Measurements from ENCODE around the gene ZSCAN2. TPM values are rescaled to one million over a fixed set of nuclear protein-coding genes. Genes with fewer than 3 reads are reported as not detected.
A peak's percentile ranks its signal among the peaks of the same experiment; 100 is the strongest.
"Not testable (repeated sequence)": the region's sequence is repeated elsewhere in the genome, so short reads cannot be mapped to it uniquely, and the experiment has no call there.

Gene ZSCAN2
- 10 to 100 TPM in 1 of 2 donors, 1 to 10 TPM in 1; 9.8 to 12.6 TPM for total RNA-seq

- ATAC-seq (replicated peaks in 1 of 2) (peak; percentile 94 to 97), DNase-seq (peak; percentile 96 to 97)
- Mint-ChIP-seq H3K27ac (peak within 1 kb of the TSS; percentile 77), H3K4me3 (peak within 1 kb of the TSS; percentile 84 to 94), H3K4me1 (ENCODE audit: low read depth) (peaks cover 71% of the 10 kb centered on the region), H3K36me3 (ENCODE audit: insufficient read depth in 2 of 2) (peaks cover 1 to 6% of the 10 kb centered on the region in 2 donors), H3K9me3 (no peaks in the 10 kb centered on the region), H3K27me3 (ENCODE audit: low read depth) (no peaks in the 10 kb centered on the region)
Measured at GRCh38 chr15:84600687-84601554, at the start of gene ZSCAN2. Gene ZSCAN2 (plus strand): TSS chr15:84601009. CDS start chr15:84603928, 2,919 bp downstream.

GRCh38 chr15:84551624-84552023, 49.2 kb upstream of the ZSCAN2 start:
- ATAC-seq (replicated peaks in 1 of 2); DNase-seq; H3K9me3 Mint-ChIP-seq; H3K27me3 Mint-ChIP-seq (ENCODE audit: low read depth); H3K27ac Mint-ChIP-seq; H3K4me3 Mint-ChIP-seq; H3K36me3 Mint-ChIP-seq (ENCODE audit: insufficient read depth in 2 of 2): not testable (repeated sequence)
- H3K4me1 Mint-ChIP-seq (ENCODE audit: low read depth), result peaks cover 14% of the 10 kb centered on the region

GRCh38 chr15:84552896-84553295, 47.9 kb upstream of the ZSCAN2 start:
- Mint-ChIP-seq H3K27me3 (ENCODE audit: low read depth) (no peaks in the 10 kb centered on the region), H3K36me3 (ENCODE audit: insufficient read depth in 2 of 2) (no peaks in the 10 kb centered on the region), H3K9me3 (no peaks in the 10 kb centered on the region), H3K4me1 (ENCODE audit: low read depth) (peaks cover 8% of the 10 kb centered on the region), H3K4me3 (no peak overlapping the region), H3K27ac (no peak overlapping the region)
- ATAC-seq (replicated peaks in 1 of 2), result no peak
- DNase-seq, result no peak

- H3K27ac Mint-ChIP-seq; H3K4me1 Mint-ChIP-seq (ENCODE audit: low read depth); H3K27me3 Mint-ChIP-seq (ENCODE audit: low read depth); DNase-seq; H3K36me3 Mint-ChIP-seq (ENCODE audit: insufficient read depth in 2 of 2); H3K9me3 Mint-ChIP-seq; H3K4me3 Mint-ChIP-seq; ATAC-seq (replicated peaks in 1 of 2): not testable (repeated sequence)
Measured at GRCh38 chr15:84556690-84557089, 44.1 kb upstream of the ZSCAN2 start.

GRCh38 chr15:84568021-84568420, 32.8 kb upstream of the ZSCAN2 start:
- not testable (repeated sequence) for H3K9me3 Mint-ChIP-seq; DNase-seq; H3K27ac Mint-ChIP-seq; H3K27me3 Mint-ChIP-seq (ENCODE audit: low read depth); H3K36me3 Mint-ChIP-seq (ENCODE audit: insufficient read depth in 2 of 2); H3K4me3 Mint-ChIP-seq; ATAC-seq (replicated peaks in 1 of 2)
- peaks cover 15% of the 10 kb centered on the region for H3K4me1 Mint-ChIP-seq (ENCODE audit: low read depth)

- H3K9me3 Mint-ChIP-seq, result no peaks in the 10 kb centered on the region
Measured at GRCh38 chr15:84570164-84570735, 30.6 kb upstream of the ZSCAN2 start.

GRCh38 chr15:84572231-84572630, 28.6 kb upstream of the ZSCAN2 start:
- DNase-seq (no peak), ATAC-seq (replicated peaks in 1 of 2) (no peak)
- H3K27ac Mint-ChIP-seq, result no peak overlapping the region
- H3K4me1 Mint-ChIP-seq (ENCODE audit: low read depth), result peaks cover 8% of the 10 kb centered on the region
- H3K27me3 Mint-ChIP-seq (ENCODE audit: low read depth), result no peaks in the 10 kb centered on the region
- no peak overlapping the region for H3K4me3 Mint-ChIP-seq
- H3K36me3 Mint-ChIP-seq (ENCODE audit: insufficient read depth in 2 of 2), result peaks cover 1% of the 10 kb centered on the region in 2 donors
- no peaks in the 10 kb centered on the region for H3K9me3 Mint-ChIP-seq

More at GRCh38 chr15:84570164-84570735, 30.6 kb upstream of the ZSCAN2 start:
- H3K27ac Mint-ChIP-seq, result no peak overlapping the region
- peaks cover 15% of the 10 kb centered on the region for H3K4me1 Mint-ChIP-seq (ENCODE audit: low read depth)
- H3K27me3 Mint-ChIP-seq (ENCODE audit: low read depth), result no peaks in the 10 kb centered on the region
- H3K4me3 Mint-ChIP-seq, result peak overlapping the region; percentile 86 to 88
- ATAC-seq (replicated peaks in 1 of 2) (peak; percentile 60 to 61), DNase-seq (peak; percentile 69 to 70)
- H3K36me3 Mint-ChIP-seq (ENCODE audit: insufficient read depth in 2 of 2), result peaks cover 1 to 3% of the 10 kb centered on the region in 2 donors

- Mint-ChIP-seq H3K4me1 (ENCODE audit: low read depth) (no peaks in the 10 kb centered on the region), H3K27me3 (ENCODE audit: low read depth) (no peaks in the 10 kb centered on the region)
Measured at GRCh38 chr15:84575493-84575892, 25.3 kb upstream of the ZSCAN2 start.

GRCh38 chr15:84577891-84578290, 22.9 kb upstream of the ZSCAN2 start:
- not testable (repeated sequence) for ATAC-seq (replicated peaks in 1 of 2); H3K4me1 Mint-ChIP-seq (ENCODE audit: low read depth); DNase-seq; H3K36me3 Mint-ChIP-seq (ENCODE audit: insufficient read depth in 2 of 2); H3K27me3 Mint-ChIP-seq (ENCODE audit: low read depth); H3K27ac Mint-ChIP-seq; H3K4me3 Mint-ChIP-seq; H3K9me3 Mint-ChIP-seq

More at GRCh38 chr15:84575493-84575892, 25.3 kb upstream of the ZSCAN2 start:
- ATAC-seq (replicated peaks in 1 of 2) (no peak), DNase-seq (no peak)
- Mint-ChIP-seq H3K36me3 (ENCODE audit: insufficient read depth in 2 of 2) (peaks cover 0 to 1% of the 10 kb centered on the region in 2 donors), H3K4me3 (no peak overlapping the region), H3K27ac (no peak overlapping the region), H3K9me3 (no peaks in the 10 kb centered on the region)

GRCh38 chr15:84579261-84579721, 21.5 kb upstream of the ZSCAN2 start:
- not testable (repeated sequence) for DNase-seq; H3K4me3 Mint-ChIP-seq; H3K36me3 Mint-ChIP-seq (ENCODE audit: insufficient read depth in 2 of 2); H3K9me3 Mint-ChIP-seq; H3K27ac Mint-ChIP-seq; ATAC-seq (replicated peaks in 1 of 2)
- Mint-ChIP-seq H3K4me1 (ENCODE audit: low read depth) (peaks cover 10% of the 10 kb centered on the region), H3K27me3 (ENCODE audit: low read depth) (peaks cover 11% of the 10 kb centered on the region)

- DNase-seq; ATAC-seq (replicated peaks in 1 of 2); H3K36me3 Mint-ChIP-seq (ENCODE audit: insufficient read depth in 2 of 2); H3K9me3 Mint-ChIP-seq; H3K4me3 Mint-ChIP-seq; H3K27ac Mint-ChIP-seq: not testable (repeated sequence)
- peaks cover 10% of the 10 kb centered on the region for H3K4me1 Mint-ChIP-seq (ENCODE audit: low read depth)
- peaks cover 18% of the 10 kb centered on the region for H3K27me3 Mint-ChIP-seq (ENCODE audit: low read depth)
Measured at GRCh38 chr15:84581676-84582428, 19.0 kb upstream of the ZSCAN2 start.

- peak; percentile 35 to 68 for ATAC-seq (replicated peaks in 1 of 2)
- Mint-ChIP-seq H3K9me3 (peaks cover 0 to 3% of the 10 kb centered on the region in 2 donors), H3K27me3 (ENCODE audit: low read depth) (peaks cover 25% of the 10 kb centered on the region), H3K4me3 (no peak overlapping the region), H3K27ac (no peak overlapping the region), H3K36me3 (ENCODE audit: insufficient read depth in 2 of 2) (peaks cover 0 to 2% of the 10 kb centered on the region in 2 donors), H3K4me1 (ENCODE audit: low read depth) (peaks cover 10% of the 10 kb centered on the region)
- peak; percentile 21 to 31 for DNase-seq
Measured at GRCh38 chr15:84582583-84583157, 18.1 kb upstream of the ZSCAN2 start.

All from activated T-cell treated with anti-CD3 and anti-CD28 coated beads, Interleukin-2, amount 50 U/mL, for 72 hours (primary cell).